Sigmoid colon (tissue), 3 donors: Measurements from ENCODE around the gene PHKB.

Experiments
- POLR2A ChIP-seq, 2 donors: fragments of 450-650 bp; IDR thresholded peaks; one replicate each; pipeline ENCODE4 v1.6.1; 2016; ENCODE audit warnings: antibody characterized with exemption in 2 of 2, mild to moderate bottlenecking in 2 of 2, moderate library complexity in 2 of 2
- TF ChIP-seq, protein P1 (sequence below), 4 experiments: fragments of 450-650 bp in 3 of 4; fragments of 200-600 bp in 1 of 4; IDR thresholded peaks; one replicate each; pipeline ENCODE4 v1.5.1; 2016 to 2019; ENCODE audit warnings: antibody characterized with exemption in 4 of 4, mild to moderate bottlenecking in 3 of 4, moderate library complexity in 2 of 4

DNA sequence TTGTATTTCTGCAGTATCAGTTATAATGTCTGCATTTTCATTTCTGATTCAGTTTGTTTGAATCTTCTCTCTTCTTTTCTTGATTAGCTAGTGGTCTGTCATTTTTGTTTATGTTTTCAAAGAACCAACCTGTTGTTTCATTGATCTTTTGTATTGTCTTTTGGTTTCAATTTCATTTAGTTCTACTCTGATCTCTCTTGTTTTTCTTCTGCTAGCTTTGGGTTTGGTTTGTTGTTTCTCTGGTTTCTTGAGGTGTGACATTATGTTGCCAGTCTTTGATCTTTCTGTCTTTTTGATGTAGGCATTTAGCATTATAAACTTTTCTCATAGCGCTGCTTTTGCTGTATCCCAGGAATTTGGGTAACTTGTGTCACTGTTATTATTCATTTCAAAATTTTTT lies 107.2 kb downstream of the PHKB start:
- no peak for TF ChIP-seq POLR2A (IDR thresholded peaks at IDR 0.05)
- TF ChIP-seq, protein P1, sequence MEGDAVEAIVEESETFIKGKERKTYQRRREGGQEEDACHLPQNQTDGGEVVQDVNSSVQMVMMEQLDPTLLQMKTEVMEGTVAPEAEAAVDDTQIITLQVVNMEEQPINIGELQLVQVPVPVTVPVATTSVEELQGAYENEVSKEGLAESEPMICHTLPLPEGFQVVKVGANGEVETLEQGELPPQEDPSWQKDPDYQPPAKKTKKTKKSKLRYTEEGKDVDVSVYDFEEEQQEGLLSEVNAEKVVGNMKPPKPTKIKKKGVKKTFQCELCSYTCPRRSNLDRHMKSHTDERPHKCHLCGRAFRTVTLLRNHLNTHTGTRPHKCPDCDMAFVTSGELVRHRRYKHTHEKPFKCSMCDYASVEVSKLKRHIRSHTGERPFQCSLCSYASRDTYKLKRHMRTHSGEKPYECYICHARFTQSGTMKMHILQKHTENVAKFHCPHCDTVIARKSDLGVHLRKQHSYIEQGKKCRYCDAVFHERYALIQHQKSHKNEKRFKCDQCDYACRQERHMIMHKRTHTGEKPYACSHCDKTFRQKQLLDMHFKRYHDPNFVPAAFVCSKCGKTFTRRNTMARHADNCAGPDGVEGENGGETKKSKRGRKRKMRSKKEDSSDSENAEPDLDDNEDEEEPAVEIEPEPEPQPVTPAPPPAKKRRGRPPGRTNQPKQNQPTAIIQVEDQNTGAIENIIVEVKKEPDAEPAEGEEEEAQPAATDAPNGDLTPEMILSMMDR (IDR thresholded peaks at IDR 0.05) = no peak
